ENCODE data around the gene MYRIP.
"Not testable (repeated sequence)": the region's sequence is repeated elsewhere in the genome, so short reads cannot be mapped to it uniquely, and the experiment has no call there.

The MYRIP gene

DNA sequence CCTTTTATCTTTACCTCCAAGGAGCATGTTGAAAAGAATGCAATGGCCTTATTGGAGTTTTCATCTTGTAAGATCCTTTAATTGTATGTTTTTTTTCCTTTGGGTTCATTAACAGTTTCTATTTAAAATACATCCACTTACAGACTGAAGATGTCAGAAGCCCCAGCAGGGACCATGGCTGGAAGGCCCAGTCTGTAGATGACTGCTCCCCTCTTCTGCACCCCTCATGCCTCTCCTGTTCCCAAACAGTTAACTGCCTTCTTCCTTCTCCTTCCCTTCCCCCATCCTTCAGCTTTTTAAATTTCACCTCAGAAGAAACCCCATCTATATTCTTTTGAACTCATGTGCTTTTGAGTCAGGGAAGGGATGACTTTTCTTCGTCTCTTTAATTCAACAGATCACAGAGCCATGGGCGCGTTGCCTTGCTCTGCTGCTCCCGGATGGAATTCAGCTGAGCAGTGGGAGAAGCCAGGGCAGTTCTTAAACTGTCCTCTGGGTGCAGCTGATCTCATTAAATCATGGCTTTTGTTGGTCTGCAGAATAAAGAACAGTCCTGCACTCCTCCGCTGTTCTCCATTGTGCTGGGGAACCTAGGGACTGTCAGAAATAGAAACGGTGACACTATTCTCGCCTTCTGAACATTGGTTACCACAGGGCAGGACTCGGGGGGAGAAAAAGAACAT lies 428.6 kb downstream of the MYRIP start:
- no peak for DNase-seq (ENCODE audit: low read depth)

DNA sequence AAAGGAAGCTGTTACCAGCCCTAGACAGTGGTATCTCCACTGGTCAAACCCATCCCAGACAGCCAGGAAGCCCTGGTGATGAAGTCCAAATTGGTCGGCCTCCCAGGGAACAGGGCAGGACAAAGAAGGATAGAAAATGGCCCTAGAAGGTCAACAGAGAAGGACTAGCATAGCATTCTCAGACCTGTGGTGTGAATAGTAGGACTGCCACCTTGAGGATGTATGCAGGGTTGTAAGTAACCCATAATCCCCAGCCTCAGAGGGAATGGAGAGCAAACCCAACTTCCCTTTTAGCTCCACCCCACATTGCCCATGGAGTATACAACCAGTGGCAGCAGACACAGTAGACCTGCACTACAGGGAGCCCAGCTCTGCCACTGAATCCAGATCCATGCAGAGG lies 431.5 kb downstream of the MYRIP start:
- no peak for DNase-seq (ENCODE audit: low read depth)

DNA sequence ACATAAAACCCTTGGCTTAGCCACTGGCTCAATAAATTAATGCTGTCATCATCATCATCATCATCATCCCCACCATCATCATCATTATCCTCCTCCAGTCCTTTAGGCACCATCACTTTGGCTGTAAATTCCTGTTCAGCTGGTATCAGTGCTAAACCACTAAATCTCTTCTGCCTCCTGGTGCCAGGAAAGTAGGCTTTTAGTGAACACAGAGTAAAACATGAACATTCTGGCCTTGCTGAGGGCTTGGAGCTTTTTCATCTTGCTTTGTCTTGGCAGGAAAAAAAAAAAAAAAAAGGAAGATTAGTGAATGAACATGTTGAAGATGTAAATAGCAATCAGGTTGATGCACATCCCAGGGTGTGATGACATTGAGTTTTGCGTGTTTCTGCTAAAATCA lies 432.8 kb downstream of the MYRIP start:
- no peak for DNase-seq (ENCODE audit: low read depth)

DNA sequence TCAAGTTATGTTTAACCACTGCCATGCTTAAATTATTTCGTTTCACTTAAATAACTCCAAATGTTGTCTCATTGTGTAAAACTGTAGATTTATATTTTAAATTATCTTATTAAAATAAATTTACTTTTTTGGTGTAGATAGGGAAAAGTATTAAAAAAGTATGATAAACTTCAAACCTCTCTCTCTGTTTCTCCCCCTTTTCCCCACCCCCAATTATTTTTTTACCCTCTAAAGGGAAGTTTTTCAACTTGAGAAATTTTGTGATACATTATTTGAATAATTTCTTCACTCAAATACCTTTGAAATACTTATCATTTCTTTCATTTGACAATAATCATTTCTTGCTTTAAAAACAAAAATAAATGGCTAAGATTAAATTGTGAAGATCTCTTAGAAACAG lies 433.2 kb downstream of the MYRIP start:
- DNase-seq (ENCODE audit: low read depth) = no peak

DNA sequence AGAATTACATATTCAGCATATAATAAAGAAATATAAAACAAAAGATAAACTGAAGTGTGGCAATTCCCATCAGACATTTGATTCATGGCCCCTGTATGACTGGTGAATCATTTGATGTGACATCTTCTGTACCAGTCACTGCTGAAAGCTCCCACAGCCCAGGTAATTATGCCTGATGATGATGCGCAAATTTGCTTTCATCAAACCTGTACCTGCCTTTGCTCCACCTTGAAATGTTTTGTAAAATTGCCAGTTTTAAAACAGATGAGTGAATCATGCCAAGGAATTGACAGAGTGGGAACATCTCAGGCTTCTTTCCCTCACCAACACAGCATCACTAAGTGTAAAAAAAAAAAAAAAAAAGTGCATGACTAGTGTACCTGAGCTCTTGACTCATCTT lies 433.6 kb downstream of the MYRIP start:
- DNase-seq (ENCODE audit: low read depth) = no peak

DNA sequence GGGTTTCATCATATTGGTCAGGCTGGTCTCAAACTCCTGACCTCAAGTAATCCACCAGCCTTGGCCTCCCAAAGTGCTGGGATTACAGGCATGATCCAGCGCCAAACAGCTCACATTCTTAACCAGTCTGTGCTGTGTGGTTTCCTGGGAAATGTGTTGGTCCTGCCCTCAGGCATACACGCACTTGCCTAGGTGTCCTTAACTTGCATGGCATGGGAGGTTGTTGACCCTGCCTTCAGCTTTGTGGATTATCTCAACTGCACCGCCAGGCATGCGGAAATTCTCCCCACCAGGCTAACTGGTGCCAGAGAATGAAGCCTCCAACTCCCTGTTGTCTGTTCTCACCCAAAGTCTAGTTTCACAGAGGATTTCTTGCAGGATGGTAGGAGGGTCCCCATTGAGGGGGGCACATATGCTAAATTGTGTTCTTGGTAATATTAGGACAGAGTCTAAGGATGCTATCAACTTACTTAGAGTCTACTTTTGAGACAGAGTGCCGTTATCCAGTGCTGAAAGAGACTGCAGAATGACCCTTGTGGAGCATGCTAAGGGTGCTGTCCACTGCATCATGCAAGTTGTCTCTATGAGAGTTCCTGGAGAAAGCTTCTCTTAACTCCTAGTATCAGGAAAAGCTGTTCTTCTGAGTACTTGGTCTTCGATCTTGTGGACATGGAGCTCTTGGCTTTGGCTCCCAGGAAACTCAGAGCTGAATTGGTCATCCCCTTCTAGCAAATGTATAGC lies 438.5 kb downstream of the MYRIP start:
- no peak for DNase-seq (ENCODE audit: low read depth)

DNA sequence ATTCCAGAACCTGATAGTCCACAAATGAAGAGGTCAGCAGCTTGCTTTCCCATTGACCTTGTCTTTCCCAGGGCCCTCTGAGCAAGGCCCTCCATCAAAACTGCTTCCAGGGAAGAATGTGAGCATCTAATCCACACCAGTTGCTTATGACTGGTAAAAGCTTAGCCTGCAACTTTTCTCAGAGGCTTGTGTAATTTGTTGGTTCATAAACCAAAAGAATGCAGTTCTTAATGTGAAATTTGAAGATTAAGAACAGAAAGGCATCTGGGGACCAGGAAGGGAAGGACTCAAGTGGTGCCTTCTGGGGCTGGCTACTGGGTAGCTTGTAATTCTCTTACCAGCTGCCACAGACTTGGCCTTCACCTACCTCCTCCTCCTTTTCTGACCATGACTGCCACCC lies 439.2 kb downstream of the MYRIP start:
- no peak for DNase-seq (ENCODE audit: low read depth)

DNA sequence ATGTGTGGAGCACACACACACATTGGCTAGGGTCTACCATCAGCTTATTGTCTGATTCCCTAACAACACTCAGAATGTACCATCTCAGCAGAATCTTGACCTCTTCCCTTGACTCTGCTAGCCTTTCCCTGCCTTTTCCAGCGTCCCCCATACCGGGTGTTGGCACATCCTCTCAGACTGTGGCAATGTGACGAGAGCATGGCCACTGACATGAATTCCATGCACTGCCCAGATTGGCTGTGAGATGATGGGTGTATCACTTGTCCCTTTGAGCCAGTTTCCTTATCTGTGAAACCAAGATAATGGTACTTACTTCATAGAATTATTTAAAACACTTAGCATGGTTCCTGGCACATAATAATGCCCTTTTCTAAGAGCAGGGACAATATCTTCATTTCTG lies 439.8 kb downstream of the MYRIP start:
- DNase-seq (ENCODE audit: low read depth) = no peak

DNA sequence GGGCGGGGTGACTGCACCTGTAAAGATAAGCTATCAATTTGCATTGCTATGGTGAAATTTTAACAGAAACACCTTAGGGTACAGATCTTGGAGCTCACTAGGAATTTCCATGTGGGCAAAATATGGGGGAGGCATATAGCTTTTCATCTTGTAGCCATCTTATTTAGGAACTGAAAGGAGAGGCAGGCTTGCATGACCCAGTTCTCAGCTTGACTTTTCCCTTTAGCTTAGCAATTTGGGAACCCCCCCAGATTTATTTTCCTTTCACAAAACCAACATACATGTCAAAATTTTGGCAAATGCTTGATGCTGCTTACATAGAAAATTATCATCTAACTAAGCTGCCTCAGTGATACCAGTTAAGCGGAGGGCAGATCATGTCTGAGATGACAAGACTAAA lies 445.1 kb downstream of the MYRIP start:
- no peak for DNase-seq (ENCODE audit: low read depth)

DNA sequence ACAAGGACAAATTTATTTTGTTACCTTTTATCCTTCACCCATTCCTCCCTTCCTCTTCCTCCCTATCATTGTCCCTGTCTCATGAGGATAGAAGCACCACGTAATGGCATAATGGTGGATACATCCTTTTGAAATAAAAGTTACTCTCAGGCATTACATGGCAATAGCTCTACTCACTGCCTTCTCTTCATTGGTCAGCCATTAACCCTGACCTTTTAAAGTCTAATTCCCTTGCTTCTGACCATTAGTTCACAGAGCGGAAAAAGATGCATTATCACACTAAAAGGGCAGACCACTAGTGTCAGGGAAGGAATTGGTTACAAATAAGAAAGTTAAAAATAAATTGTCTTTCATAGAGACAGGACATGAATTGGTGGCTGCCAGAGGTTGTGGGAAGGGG lies 445.5 kb downstream of the MYRIP start:
- DNase-seq (ENCODE audit: low read depth) = no peak

DNA sequence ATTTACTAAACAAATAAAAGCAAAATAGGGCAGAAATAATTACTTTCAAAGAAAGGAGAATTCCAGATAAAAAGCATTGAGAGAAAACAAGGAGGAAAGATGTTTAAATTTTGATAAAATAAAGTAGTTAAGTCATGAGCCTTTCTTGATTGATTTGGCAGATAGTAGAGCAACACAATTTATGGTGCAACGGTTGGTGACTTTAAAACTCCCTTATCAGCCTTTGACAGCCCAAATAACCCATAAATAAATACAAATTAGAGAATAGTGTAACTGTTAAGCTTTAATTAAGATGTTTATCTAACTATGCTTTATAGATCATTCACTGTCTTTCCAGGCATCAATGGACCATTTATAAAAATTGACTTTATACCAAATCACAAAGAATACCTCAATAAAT lies 446.1 kb downstream of the MYRIP start:
- no peak for DNase-seq (ENCODE audit: low read depth)

DNA sequence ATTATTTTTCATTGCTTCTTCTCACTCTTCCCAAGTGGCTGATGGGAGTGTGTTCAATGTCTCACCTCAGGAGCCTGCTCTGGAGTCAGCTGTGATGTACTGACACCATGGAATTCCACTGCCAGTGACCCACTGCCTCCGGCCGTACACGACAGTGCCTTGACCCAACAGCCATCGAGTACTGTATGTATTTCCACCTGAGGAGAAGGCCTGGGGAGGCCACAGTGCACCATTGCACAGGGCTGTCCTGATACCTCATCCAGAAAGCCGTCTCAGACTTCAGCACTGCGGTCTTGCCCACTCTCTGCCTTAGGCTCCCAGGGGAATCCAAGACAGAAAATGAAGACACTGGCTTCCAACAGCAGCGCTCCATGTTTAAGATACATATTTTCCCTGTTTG lies 448.7 kb downstream of the MYRIP start:
- no peak for DNase-seq (ENCODE audit: low read depth)

DNA sequence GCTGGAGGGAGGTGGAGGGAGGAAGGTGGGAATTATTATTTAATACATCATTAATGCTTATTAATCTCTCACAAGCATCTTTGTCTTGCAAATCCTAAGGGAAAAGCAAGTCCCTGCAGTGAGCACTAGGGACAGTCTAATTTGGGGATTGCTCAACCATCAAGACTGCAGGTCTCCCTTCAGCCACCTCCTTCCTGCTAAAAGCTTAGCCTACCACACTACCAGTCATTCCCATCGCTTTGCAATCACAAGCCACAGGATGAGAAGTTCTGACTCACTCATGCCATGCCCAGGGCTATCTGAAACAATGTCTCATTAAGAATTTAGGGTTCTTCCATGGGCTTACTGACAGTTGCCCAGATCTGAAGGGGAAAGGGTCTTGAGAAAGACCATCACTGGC lies 449.1 kb downstream of the MYRIP start:
- DNase-seq (ENCODE audit: low read depth) = no peak

DNA sequence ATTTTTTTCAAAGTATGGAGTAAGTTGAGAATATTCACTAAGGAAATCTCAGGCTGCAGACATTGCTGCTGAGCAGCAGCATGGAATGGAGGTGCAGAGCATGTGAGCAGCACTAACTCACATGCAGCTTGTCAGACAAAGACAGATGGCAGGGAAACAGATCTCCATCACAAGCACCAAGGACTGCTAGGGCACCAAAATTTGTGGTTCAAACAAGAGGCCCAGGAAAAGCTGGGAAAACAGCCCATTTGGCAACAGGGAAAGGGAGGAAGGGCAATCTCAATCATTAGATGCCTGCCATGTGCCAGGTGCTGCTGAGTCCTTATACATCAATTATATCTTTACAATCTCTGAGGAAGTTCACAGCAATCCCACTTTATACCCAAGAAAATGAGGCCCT lies 452.9 kb downstream of the MYRIP start:
- DNase-seq (ENCODE audit: low read depth) = no peak

DNA sequence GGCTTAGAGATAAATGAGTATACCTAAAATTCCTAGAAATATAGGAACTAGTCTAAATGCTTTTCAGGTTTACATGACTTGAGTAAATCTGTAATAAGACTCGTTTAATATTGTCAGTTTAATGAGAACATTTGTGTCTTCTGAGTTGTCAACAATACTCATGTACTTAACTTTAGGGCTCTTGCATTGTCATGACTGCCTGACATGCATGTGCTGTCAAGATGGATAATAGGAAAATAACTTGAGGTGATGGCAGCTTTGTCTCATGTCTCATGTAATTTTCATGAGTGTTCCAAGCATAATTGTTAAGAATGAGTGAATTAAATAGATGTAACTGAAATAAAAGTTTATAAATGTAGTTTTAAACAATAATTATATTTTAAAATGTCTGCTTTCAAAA lies 455.0 kb downstream of the MYRIP start:
- no peak for DNase-seq (ENCODE audit: low read depth)

DNA sequence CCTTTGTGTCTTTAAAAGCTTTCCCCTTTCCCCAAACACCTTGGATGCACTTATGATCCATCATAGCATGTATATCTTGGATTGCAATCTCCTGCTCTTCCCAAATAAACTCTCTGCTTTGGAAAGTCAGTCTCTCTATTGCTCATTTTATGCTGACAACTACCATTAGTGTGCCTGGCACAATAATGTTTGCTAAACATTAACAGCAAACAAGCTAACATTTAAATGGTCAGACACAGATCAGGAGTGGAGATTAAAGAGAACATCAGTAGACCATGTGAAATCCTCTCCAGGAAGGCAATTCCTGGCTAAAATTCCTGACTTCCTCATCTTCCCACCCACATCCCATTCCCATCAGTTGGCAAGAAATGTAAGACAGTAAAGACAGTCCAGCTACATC lies 455.8 kb downstream of the MYRIP start:
- DNase-seq (ENCODE audit: low read depth) = no peak

DNA sequence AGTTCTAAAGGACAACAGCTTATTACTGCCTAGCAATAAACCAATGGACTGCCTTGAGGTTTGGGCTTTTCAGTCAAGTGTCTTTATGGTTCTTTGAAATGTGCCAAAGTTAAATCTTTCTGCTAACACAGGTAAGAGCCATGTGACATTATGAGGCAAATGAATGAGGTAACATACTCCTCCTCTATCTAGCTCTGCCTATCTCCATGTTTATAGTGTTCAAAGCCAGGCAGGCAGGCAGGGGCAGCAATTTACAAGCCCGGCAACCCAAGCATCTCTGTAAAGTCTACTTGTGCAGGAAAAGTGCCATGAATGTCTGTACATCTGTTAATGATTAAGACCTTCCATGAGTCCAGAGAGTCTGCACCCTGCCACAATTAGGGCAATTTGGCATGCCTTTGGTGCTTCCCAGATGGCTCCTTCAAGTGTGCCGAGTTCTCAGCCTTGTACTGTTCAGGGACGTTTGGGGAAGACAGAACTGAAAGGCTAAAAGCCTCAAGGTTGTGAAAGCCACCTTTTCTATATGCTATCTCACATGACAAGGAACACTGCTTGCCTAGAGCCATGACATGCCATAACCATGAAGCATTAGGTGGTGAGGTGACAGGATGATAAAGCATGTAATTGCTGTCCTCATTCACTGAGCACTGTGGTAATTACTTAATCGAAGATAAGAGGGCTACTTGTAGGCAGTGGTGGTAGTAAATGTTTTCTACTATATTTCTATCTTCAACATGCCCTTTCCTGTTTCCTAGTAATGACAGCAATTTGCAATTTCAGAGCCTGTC lies 458.7 kb downstream of the MYRIP start:
- no peak for DNase-seq (ENCODE audit: low read depth)

DNA sequence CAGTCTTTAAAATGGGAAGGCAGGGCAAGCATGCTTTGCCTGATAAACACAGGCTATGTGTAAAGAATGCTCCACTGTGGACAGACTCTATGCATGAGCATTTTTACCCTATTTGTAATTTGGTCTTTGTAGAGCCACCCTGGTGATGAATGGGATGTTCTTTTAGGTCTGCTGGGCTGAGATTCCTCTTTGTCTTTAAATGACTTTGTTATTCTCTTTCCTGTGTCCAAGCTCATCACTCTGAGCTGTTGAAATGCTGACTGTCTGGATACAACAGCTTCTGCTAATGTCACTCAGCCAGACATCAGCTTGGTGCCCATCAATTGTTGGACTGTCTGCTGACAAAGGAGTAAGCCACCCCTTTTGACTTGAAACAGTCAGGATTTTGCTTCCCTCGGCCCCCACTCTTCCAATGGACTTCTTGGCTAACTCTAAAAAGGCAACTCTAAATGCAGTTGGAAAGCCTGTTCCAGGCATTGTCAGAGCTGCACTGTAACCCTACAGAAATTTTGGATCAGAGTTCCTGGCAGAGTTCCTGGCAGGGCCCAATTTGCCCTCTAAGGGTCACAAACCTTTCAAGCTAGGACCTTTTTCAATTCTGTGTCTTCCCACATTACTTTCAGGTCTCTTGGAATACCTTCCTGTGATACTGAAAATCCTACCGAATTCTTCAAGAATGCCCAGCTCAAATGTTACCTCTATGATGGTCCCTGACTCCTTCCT lies 459.6 kb downstream of the MYRIP start:
- no peak for DNase-seq (ENCODE audit: low read depth)

DNA sequence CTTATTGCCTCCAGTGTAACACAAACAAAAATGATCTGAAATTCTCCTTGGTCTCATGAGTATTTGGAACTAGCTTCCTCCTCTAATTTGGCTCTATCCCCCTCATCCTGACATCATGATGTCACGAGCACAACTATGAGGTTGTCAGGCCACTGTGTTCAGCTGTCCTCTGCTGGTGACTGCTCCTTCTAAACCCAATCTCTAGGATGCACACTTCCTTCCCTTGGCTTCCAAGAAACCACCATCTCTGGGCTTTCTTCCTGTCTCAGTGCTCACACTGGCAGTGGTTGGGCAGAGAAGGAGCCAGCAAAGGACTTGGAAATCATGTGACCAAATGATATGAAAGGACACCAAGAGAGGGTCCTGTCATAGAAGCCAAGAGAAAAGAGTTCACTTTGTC lies 469.4 kb downstream of the MYRIP start:
- no peak for DNase-seq (ENCODE audit: low read depth)

DNA sequence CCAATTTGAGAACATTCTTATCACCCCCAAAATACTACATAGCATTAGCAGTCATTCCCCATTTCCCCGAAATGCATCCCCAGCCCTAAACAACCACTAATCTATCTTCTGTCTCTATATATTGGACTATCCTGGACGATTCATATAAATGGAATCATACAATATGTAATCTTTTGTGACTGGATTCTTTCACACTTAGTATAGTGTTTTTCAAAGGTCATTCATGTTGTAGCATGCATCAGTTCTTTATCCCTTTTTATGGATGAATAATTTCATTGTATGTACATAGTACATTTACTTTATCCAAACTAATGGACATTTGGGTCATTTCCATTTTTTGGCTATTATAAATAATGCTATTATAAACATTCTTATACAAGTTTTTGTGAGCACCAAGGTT lies 472.6 kb downstream of the MYRIP start:
- no peak for DNase-seq (ENCODE audit: low read depth)

DNA sequence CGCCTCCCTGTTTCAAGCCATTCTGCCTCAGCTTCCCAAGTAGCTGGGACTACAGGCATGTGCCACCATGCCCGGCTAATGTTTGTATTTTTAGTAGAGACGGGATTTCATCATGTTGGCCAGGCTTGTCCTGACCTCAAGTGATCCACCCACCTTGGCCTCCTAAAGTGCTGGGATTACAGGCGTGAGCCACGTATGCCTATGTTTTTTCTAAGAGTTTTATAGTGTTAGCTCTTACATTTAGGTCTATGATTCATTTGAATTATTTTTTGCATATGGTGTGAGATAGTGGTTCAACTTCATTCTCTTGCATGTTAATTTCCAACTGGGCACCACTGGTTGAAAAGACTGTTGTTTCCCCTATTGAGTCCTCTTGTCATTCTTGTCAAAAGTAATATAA lies 473.6 kb downstream of the MYRIP start:
- DNase-seq (ENCODE audit: low read depth) = not testable (repeated sequence)

DNA sequence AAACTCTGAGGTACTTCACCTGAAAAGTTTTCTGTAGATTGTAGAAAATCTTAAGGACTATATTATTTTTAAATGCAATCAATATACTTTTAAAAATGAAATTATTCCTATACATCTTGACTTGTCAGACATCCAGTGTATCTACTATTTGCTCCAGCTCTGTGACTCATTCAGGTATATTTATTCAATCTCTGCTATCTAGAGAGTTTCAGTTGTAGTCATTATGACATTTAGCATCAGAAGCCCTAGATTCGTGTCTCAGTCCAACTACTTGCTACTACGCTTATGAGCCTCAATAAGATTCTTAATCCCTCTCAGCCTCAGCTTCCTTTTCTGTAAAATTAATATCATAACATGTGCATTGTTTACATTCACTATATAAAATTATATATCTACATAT lies 477.8 kb downstream of the MYRIP start:
- DNase-seq (ENCODE audit: low read depth) = no peak

DNA sequence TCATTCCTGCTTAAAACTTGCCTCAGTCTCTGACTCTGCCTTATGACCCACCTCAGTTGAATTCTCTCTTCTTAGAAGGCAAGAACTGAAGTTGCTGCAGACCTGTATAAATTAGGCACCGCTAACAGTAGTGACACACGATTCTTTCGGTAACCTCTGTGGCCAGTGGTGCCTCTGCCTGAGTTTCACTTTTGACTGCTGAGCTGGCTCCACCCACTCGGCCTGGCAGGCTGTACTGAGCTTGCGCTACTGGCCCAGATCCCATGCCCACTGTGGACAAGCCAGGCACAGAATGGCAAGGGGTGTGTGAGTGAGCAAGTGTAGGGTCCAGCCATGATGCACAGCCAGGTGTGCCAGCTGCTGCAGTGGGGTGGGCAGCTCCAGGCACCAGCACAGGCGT lies 481.0 kb downstream of the MYRIP start:
- no peak for DNase-seq (ENCODE audit: low read depth)
